ENCODE results near the gene RUBCNL.

RUBCNL gene

GRCh38 chr13:46359714-46360113 is 27.3 kb downstream of the RUBCNL start:
- TF ChIP-seq SIN3A (IDR thresholded peaks at IDR 0.05; ENCODE audit: borderline replicate concordance, insufficient read depth, low read length): no peak
- no peak for TF ChIP-seq FOXP2 (optimal IDR thresholded peaks at IDR 0.05; ENCODE audit: borderline replicate concordance, extremely low read depth, extremely low read length, insufficient read depth)
- TF ChIP-seq TAF1 (IDR thresholded peaks at IDR 0.05; ENCODE audit: borderline replicate concordance, insufficient read depth, low read length): no peak
- no peak for TF ChIP-seq REST (IDR thresholded peaks at IDR 0.05; ENCODE audit: insufficient read depth in 1 of 2, low read depth in 2 of 2, low read length in 2 of 2)
- TF ChIP-seq POLR2AphosphoS5 (IDR thresholded peaks at IDR 0.05; ENCODE audit: low read depth, low read length): no peak

- TF ChIP-seq REST (IDR thresholded peaks at IDR 0.05; ENCODE audit: insufficient read depth in 1 of 2, low read depth in 2 of 2, low read length in 2 of 2) (no peak), TAF1 (IDR thresholded peaks at IDR 0.05; ENCODE audit: borderline replicate concordance, insufficient read depth, low read length) (no peak), FOXP2 (optimal IDR thresholded peaks at IDR 0.05; ENCODE audit: borderline replicate concordance, extremely low read depth, extremely low read length, insufficient read depth) (no peak), POLR2AphosphoS5 (IDR thresholded peaks at IDR 0.05; ENCODE audit: low read depth, low read length) (no peak), SIN3A (IDR thresholded peaks at IDR 0.05; ENCODE audit: borderline replicate concordance, insufficient read depth, low read length) (no peak)
Observed at GRCh38 chr13:46355901-46356590, 31.0 kb downstream of the RUBCNL start.

GRCh38 chr13:46355088-46355468 is 32.0 kb downstream of the RUBCNL start:
- TF ChIP-seq SIN3A (IDR thresholded peaks at IDR 0.05; ENCODE audit: borderline replicate concordance, insufficient read depth, low read length) (no peak), REST (IDR thresholded peaks at IDR 0.05; ENCODE audit: insufficient read depth in 1 of 2, low read depth in 2 of 2, low read length in 2 of 2) (no peak), FOXP2 (optimal IDR thresholded peaks at IDR 0.05; ENCODE audit: borderline replicate concordance, extremely low read depth, extremely low read length, insufficient read depth) (no peak), TAF1 (IDR thresholded peaks at IDR 0.05; ENCODE audit: borderline replicate concordance, insufficient read depth, low read length) (no peak), POLR2AphosphoS5 (IDR thresholded peaks at IDR 0.05; ENCODE audit: low read depth, low read length) (no peak)

GRCh38 chr13:46354156-46355087 is 32.6 kb downstream of the RUBCNL start:
- TF ChIP-seq FOXP2 (optimal IDR thresholded peaks at IDR 0.05; ENCODE audit: borderline replicate concordance, extremely low read depth, extremely low read length, insufficient read depth): no peak
- TF ChIP-seq POLR2AphosphoS5 (IDR thresholded peaks at IDR 0.05; ENCODE audit: low read depth, low read length): no peak
- TF ChIP-seq SIN3A (IDR thresholded peaks at IDR 0.05; ENCODE audit: borderline replicate concordance, insufficient read depth, low read length): no peak
- TF ChIP-seq REST (IDR thresholded peaks at IDR 0.05; ENCODE audit: insufficient read depth in 1 of 2, low read depth in 2 of 2, low read length in 2 of 2): no peak
- TF ChIP-seq TAF1 (IDR thresholded peaks at IDR 0.05; ENCODE audit: borderline replicate concordance, insufficient read depth, low read length): no peak
